GM10266 (cell line): ENCODE measurements around the gene PID1.

ENCODE experiments used
- DNase-seq: peaks from one replicate; pipeline ENCODE4 v3.0.0; 2012; ENCODE audit errors: extremely low spot score
- CTCF ChIP-seq: IDR thresholded peaks from 2 replicates; pipeline ENCODE4 v1.5.1; 2012; ENCODE audit warnings: mild to moderate bottlenecking, low read depth; ENCODE audit not compliant: control insufficient read depth, insufficient read depth; ENCODE audit errors: missing control alignments

The PID1 gene

GRCh38 chr2:229096409-229097066 is 174.5 kb downstream of the PID1 start:
- no peak for DNase-seq
- no peak for TF ChIP-seq CTCF

- no peak for TF ChIP-seq CTCF
- no peak for DNase-seq
Observed at GRCh38 chr2:229095472-229095871, 175.6 kb downstream of the PID1 start.

- DNase-seq: no peak
- TF ChIP-seq CTCF: no peak
Observed at GRCh38 chr2:229090225-229090624, 180.9 kb downstream of the PID1 start.

- DNase-seq: no peak
Observed at GRCh38 chr2:229089776-229090175, 181.3 kb downstream of the PID1 start.

GRCh38 chr2:229088966-229089700 is 182.0 kb downstream of the PID1 start:
- no peak for TF ChIP-seq CTCF
- DNase-seq: no peak

More at GRCh38 chr2:229089776-229090175, 181.3 kb downstream of the PID1 start:
- TF ChIP-seq CTCF: no peak

GRCh38 chr2:229088517-229088913 is 182.6 kb downstream of the PID1 start:
- no peak for TF ChIP-seq CTCF
- no peak for DNase-seq
